HepG2 (cell line): ENCODE data around the gene KDM4D. TPM values are rescaled to one million over a fixed set of nuclear protein-coding genes. Genes with fewer than 3 reads are reported as not detected.
"Not testable (repeated sequence)": the region's sequence is repeated elsewhere in the genome, so short reads cannot be mapped to it uniquely, and the experiment has no call there.

Source experiments
- ATAC-seq: fragments of 200-7000 bp; cut with Tn5 transposase; 3 replicates; pipeline ENCODE4 v1.9.1; 2020; ENCODE audit warnings: mild to moderate bottlenecking, moderate library complexity
- BruUV-seq: library from RNA; stranded (reverse); fragments of 400-500 nt; replicated peaks from 2 replicates; lab custom pipeline; 2021; lab: Mats Ljungman, UMichigan
- CTCF ChIA-PET: fragments of 300-600 bp; formaldehyde crosslinking; extraction: SDS; loops from one replicate; lab custom pipeline; 2021; ENCODE audit warnings: low total read pairs, inconsistent platforms, low intra/inter-chr PET ratio; lab: Yijun Ruan, JAX
- POLR2A ChIA-PET: fragments of 350-600 bp; sonication (Branson Sonifier 250); formaldehyde crosslinking; loops from one replicate; lab custom pipeline; 2020; ENCODE audit warnings: antibody characterized with exemption, inconsistent platforms; lab: Yijun Ruan, JAX
- DNase-seq: peaks from one replicate; pipeline ENCODE4 v3.0.0-alpha.2; 2015; ENCODE audit warnings: low spot score
- FAIRE-seq: peaks from 3 replicates; lab custom pipeline; 2011; peaks lifted over from hg19 to GRCh38; lab: Jason Lieb, UNC
- H2AFZ ChIP-seq: one replicate; pipeline ENCODE4 v1.6.1; 2011; ENCODE audit warnings: low read length, inconsistent platforms
- H3K27ac ChIP-seq: fragments of 300-600 bp; 3 replicates; pipeline ENCODE4 v1.8.0; 2011; ENCODE audit warnings: mixed run types, mild to moderate bottlenecking, mixed read lengths, low read length, inconsistent platforms; ENCODE audit not compliant: insufficient read depth; ENCODE audit errors: extremely low read length
- H3K27me3 ChIP-seq, 2 experiments: fragments of 200-600 bp in 1 of 2; 2 replicates in 1 of 2; 3 replicates in 1 of 2; pipeline versions ENCODE4 v1.6.0 to v1.8.0; 2011; ENCODE audit warnings: low read length in 2 of 2, mild to moderate bottlenecking in 2 of 2, moderate library complexity in 2 of 2, inconsistent platforms in 1 of 2; ENCODE audit not compliant: insufficient read depth in 2 of 2, control insufficient read depth in 1 of 2
- H3K36me3 ChIP-seq, 2 experiments: fragments of 200-600 bp in 1 of 2; replicated peaks in 1 of 2; 2 replicates in 1 of 2; 3 replicates in 1 of 2; pipeline versions ENCODE4 v1.5.1 to v1.8.0; 2011; ENCODE audit warnings: low read length in 2 of 2, inconsistent platforms in 1 of 2; ENCODE audit not compliant: insufficient read depth in 2 of 2, control insufficient read depth in 1 of 2
- H3K4me1 ChIP-seq: 2 replicates; pipeline ENCODE4 v1.5.1; 2012; ENCODE audit warnings: low read length, inconsistent platforms; ENCODE audit not compliant: insufficient read depth
- H3K4me2 ChIP-seq: 2 replicates; pipeline ENCODE4 v1.6.0; 2011; ENCODE audit warnings: low read depth, low read length, inconsistent platforms
- H3K4me3 ChIP-seq, 3 experiments: fragments of 200-600 bp in 1 of 3; sonication (generic), shearing (Covaris generic) in 1 of 3; replicated peaks in 1 of 3; 2 replicates each; pipeline ENCODE4 v1.5.1; 2011 to 2016; ENCODE audit warnings: low read length in 3 of 3, inconsistent platforms in 2 of 3, low read depth in 2 of 3, mild to moderate bottlenecking in 2 of 3, control low read depth in 1 of 3, mixed read lengths in 1 of 3; ENCODE audit not compliant: insufficient read depth in 1 of 3
- H3K79me2 ChIP-seq: one replicate; pipeline ENCODE4 v1.6.1; 2011; ENCODE audit warnings: low read length, inconsistent platforms; ENCODE audit not compliant: insufficient read depth
- H3K9ac ChIP-seq: 2 replicates; pipeline ENCODE4 v1.6.0; 2011; ENCODE audit warnings: mild to moderate bottlenecking, low read depth, low read length, inconsistent platforms; ENCODE audit not compliant: insufficient read depth
- H3K9me3 ChIP-seq: 2 replicates; pipeline ENCODE4 v1.5.1; 2012; ENCODE audit warnings: mild to moderate bottlenecking, low read length
- H4K20me1 ChIP-seq: 2 replicates; pipeline ENCODE4 v1.6.0; 2011; ENCODE audit warnings: inconsistent platforms, mild to moderate bottlenecking, low read length, moderate library complexity; ENCODE audit not compliant: insufficient read depth
- MIXL1 ChIP-seq: IDR thresholded peaks from 2 replicates; pipeline ENCODE4 v1.6.1; 2016
- NR3C1 ChIP-seq: sonication (generic); formaldehyde crosslinking; IDR thresholded peaks from 2 replicates; pipeline ENCODE4 v1.4.0; 2020; ENCODE audit warnings: missing genetic modification reagents
- PCBP2 ChIP-seq: fragments of 200-400 bp; formaldehyde crosslinking; optimal IDR thresholded peaks from 2 replicates; pipeline ENCODE3; 2018; ENCODE audit warnings: low read length, low read depth; ENCODE audit not compliant: poor library complexity, severe bottlenecking
- RBM39 ChIP-seq: fragments of 200-400 bp; formaldehyde crosslinking; IDR thresholded peaks from one replicate; pipeline ENCODE4 v1.6.1; 2018; ENCODE audit warnings: antibody characterized with exemption, mild to moderate bottlenecking, low read depth, low read length; ENCODE audit not compliant: poor library complexity, severe bottlenecking
- ZNF292 ChIP-seq: sonication (generic); formaldehyde crosslinking; IDR thresholded peaks from 2 replicates; pipeline ENCODE4 v1.8.1; 2022; ENCODE audit warnings: mild to moderate bottlenecking, low read depth, missing genetic modification reagents, borderline replicate concordance
- WGBS: methylation state at CpG from one replicate; pipeline ENCODE4 v1.1.6; 2017; ENCODE audit warnings: low lambda C conversion rate; 5-methylcytosine and 5-hydroxymethylcytosine counted together
- in situ Hi-C: cut with HindIII; loops from 2 replicates; pipeline ENCODE4 v1.10.0; 2017; ENCODE audit warnings: low pct_unique_long_range_greater_than_20kb; ENCODE audit not compliant: extremely low pct_ligation_motif_present
- intact Hi-C: fragments of 100-400 bp; cut with micrococcal nuclease; formaldehyde crosslinking; loops from one replicate; pipeline ENCODE4 v1.10.0; 2022; ENCODE audit not compliant: unreplicated experiment
- polyA plus RNA-seq, 8 experiments: library from polyadenylated mRNA; depleted of rRNA in 3 of 8; stranded (reverse) in 7 of 8; unstranded in 1 of 8; fragments of >200 nt; fragmentation: Illumina TruSeq in 4 of 8; extraction: Trizol in 4 of 8; gene quantifications; 2 replicates each; pipeline versions ENCODE4 v1.2.1 to v1.2.3, GENCODE V29; 2011 to 2016; ENCODE audit warnings: low read depth in 4 of 8, missing spikeins in 1 of 8, mixed read lengths in 1 of 8; ENCODE audit not compliant: insufficient read depth in 1 of 8
- total RNA-seq, 5 experiments: library from RNA; depleted of rRNA; stranded (reverse); fragments of >200 nt; fragmentation: Illumina TruSeq; extraction: Trizol; gene quantifications; 2 replicates each; pipeline ENCODE4 v1.2.3, GENCODE V29; 2016; ENCODE audit warnings: low read depth in 1 of 5
- TF ChIP-seq, protein P1 (sequence below): sonication (generic); formaldehyde crosslinking; conservative IDR thresholded peaks from 2 replicates; pipeline ENCODE4 v1.8.0; 2022; ENCODE audit warnings: low read depth, missing genetic modification reagents

KDM4D gene
- total and polyA plus RNA-seq, 2 of the 13 experiments (the other 11 are each of a cell fraction or from before 2014, with no cell fraction given): 0.96 to 1.3 TPM

DNA sequence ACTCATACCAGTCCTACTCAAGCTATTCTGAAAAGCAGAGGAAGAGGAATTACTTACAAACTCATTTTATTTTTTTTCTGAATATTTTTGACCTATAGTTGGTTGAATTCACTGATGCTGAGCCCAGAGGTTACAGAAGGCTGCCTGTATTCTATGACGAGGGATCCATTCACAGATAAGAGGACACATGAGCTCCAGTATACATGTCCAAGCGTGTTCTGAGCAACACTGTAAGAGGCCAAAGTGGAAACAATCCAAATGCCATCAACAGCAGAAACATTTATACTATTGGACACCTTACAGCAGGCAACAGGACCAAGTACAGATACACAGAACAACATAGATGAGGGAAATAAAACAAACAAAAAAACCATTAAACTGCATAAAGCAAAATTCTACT lies 61.8 kb downstream of the KDM4D start:
- ATAC-seq (no peak), DNase-seq (no peak), FAIRE-seq (no peak)
- CTCF ChIA-PET: no interaction called here
- POLR2A ChIA-PET: no interaction called here
- H3K9ac ChIP-seq: no peak overlapping the region
- H3K79me2 ChIP-seq: no peaks in the 10 kb centered on the region
- WGBS: 21% methylated on average over 2 of the region's 2 CpGs
- no peaks in the 10 kb centered on the region for H3K4me1 ChIP-seq
- no peaks in the 10 kb centered on the region for H3K36me3 ChIP-seq
- no peak overlapping the region for H3K4me2 ChIP-seq
- in situ Hi-C loops: no loop called here
- no peaks in the 10 kb centered on the region for H3K27me3 ChIP-seq
- no peak for TF ChIP-seq RBM39
- TF ChIP-seq, protein P1, sequence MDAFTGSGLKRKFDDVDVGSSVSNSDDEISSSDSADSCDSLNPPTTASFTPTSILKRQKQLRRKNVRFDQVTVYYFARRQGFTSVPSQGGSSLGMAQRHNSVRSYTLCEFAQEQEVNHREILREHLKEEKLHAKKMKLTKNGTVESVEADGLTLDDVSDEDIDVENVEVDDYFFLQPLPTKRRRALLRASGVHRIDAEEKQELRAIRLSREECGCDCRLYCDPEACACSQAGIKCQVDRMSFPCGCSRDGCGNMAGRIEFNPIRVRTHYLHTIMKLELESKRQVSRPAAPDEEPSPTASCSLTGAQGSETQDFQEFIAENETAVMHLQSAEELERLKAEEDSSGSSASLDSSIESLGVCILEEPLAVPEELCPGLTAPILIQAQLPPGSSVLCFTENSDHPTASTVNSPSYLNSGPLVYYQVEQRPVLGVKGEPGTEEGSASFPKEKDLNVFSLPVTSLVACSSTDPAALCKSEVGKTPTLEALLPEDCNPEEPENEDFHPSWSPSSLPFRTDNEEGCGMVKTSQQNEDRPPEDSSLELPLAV (CRISPR knock-in tag): no peak
- TF ChIP-seq NR3C1: no peak
- TF ChIP-seq ZNF292 (CRISPR knock-in tag): no peak
- no peak for TF ChIP-seq PCBP2
- TF ChIP-seq MIXL1 (CRISPR knock-in tag): no peak
- H4K20me1 ChIP-seq: no peaks in the 10 kb centered on the region
- BruUV-seq: no TSS peak
- H3K9me3 ChIP-seq: no peaks in the 10 kb centered on the region
- no peak overlapping the region for H3K4me3 ChIP-seq
- intact Hi-C loops: no loop called here
- H3K27ac ChIP-seq: no peak overlapping the region
- no peak overlapping the region for H2AFZ ChIP-seq

DNA sequence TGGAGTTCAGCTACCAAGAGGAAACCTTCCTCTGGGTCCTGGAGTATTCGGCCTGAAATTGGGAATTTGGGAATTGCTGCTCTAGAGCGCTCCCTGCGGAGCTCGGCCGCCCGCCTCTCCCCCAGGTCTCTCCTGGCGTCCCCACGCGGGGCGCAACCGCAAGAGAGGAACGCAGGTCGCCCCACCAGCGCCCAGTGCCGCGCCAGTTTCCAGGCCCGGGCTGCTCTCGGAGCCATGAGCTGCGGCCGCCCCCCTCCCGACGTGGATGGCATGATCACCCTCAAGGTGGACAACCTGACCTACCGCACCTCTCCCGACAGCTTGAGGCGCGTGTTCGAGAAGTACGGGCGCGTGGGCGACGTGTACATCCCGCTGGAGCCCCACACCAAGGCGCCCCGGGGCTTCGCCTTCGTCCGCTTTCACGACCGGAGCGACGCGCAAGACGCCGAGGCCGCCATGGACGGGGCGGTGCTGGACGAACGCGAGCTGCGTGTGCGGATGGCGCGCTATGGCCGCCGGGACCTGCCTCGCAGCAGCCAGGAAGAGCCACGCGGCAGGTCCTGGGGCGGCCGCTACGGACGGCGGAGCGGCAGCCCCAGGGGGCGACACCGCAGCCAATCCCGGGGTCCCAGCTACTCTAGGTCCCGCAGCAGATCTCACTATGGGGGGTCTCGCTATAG lies 64.0 kb downstream of the KDM4D start:
- not testable (repeated sequence) for BruUV-seq, ATAC-seq

More for the DNA sequence above, 64.0 kb downstream of the KDM4D start:
- H2AFZ ChIP-seq, H3K4me1 ChIP-seq, H3K27me3 ChIP-seq, CTCF ChIA-PET, H3K9me3 ChIP-seq, H3K27ac ChIP-seq, H3K9ac ChIP-seq, H3K79me2 ChIP-seq, H3K4me2 ChIP-seq, H3K36me3 ChIP-seq, intact Hi-C loops, POLR2A ChIA-PET, H4K20me1 ChIP-seq, in situ Hi-C loops, H3K4me3 ChIP-seq, FAIRE-seq, DNase-seq: not testable (repeated sequence)
- 88% methylated on average over 52 of the region's 71 CpGs for WGBS
